ENCODE results near the gene TNS1. TPM values are rescaled to one million over a fixed set of nuclear protein-coding genes. Genes with fewer than 3 reads are reported as not detected.

Gene TNS1
- total and polyA plus RNA-seq, 2 experiments from 2014 or later = 16.2 to 27.6 TPM

GRCh38 chr2:217902379-217903141, 100.2 kb downstream of the TNS1 start:
- no peak for TF ChIP-seq EZH2phosphoT487 (IDR thresholded peaks at IDR 0.05; ENCODE audit: low read depth, severe bottlenecking, unreplicated experiment)
- TF ChIP-seq CTCF (IDR thresholded peaks at IDR 0.05; ENCODE audit: poor library complexity) = no peak
- no peak for TF ChIP-seq EZH2 (IDR thresholded peaks at IDR 0.05; ENCODE audit: borderline replicate concordance)
- H3K9me2 ChIP-seq (replicated peaks; ENCODE audit: insufficient read depth) = no peaks in the 10 kb centered on the region
- H2AFZ ChIP-seq = no peak overlapping the region
- H3K27me3 ChIP-seq = no peaks in the 10 kb centered on the region
- peak overlapping the region; percentile 46 for H3K4me2 ChIP-seq
- peaks cover 49% of the 10 kb centered on the region for H3K4me1 ChIP-seq (ENCODE audit: insufficient read depth)
- H4K20me1 ChIP-seq (ENCODE audit: insufficient read depth, poor library complexity, severe bottlenecking) = no peaks in the 10 kb centered on the region
- peaks cover 4% of the 10 kb centered on the region for H3K79me2 ChIP-seq
- DNase-seq (ENCODE audit: low spot score) = peak; percentile 84
- H3K4me3 ChIP-seq = no peak overlapping the region
- peak overlapping the region; percentile 95 for H3K27ac ChIP-seq
- 39% methylated on average over 19 of the region's 19 CpGs for WGBS (ENCODE audit: low lambda C conversion rate, missing lambda C conversion rate)
- H3K36me3 ChIP-seq (replicated peaks; ENCODE audit: insufficient read depth, low read depth) = no peaks in the 10 kb centered on the region
- no peaks in the 10 kb centered on the region for H3K9me3 ChIP-seq (ENCODE audit: low read depth)

GRCh38 chr2:217901835-217902378, 100.9 kb downstream of the TNS1 start:
- peak; percentile 48 for DNase-seq (ENCODE audit: low spot score)
- Histone ChIP-seq H3K27me3 (no peaks in the 10 kb centered on the region), H3K9me3 (ENCODE audit: low read depth) (no peaks in the 10 kb centered on the region), H2AFZ (no peak overlapping the region), H3K4me2 (peak overlapping the region; percentile 46), H3K4me1 (ENCODE audit: insufficient read depth) (peaks cover 49% of the 10 kb centered on the region), H4K20me1 (ENCODE audit: insufficient read depth, poor library complexity, severe bottlenecking) (no peaks in the 10 kb centered on the region), H3K27ac (peak overlapping the region; percentile 95), H3K4me3 (no peak overlapping the region), H3K9me2 (replicated peaks; ENCODE audit: insufficient read depth) (no peaks in the 10 kb centered on the region), H3K79me2 (peaks cover 4% of the 10 kb centered on the region), H3K36me3 (replicated peaks; ENCODE audit: insufficient read depth, low read depth) (no peaks in the 10 kb centered on the region)
- TF ChIP-seq CTCF (IDR thresholded peaks at IDR 0.05; ENCODE audit: poor library complexity) (no peak), EZH2phosphoT487 (IDR thresholded peaks at IDR 0.05; ENCODE audit: low read depth, severe bottlenecking, unreplicated experiment) (no peak), EZH2 (IDR thresholded peaks at IDR 0.05; ENCODE audit: borderline replicate concordance) (no peak)
- WGBS (ENCODE audit: low lambda C conversion rate, missing lambda C conversion rate) = 74% methylated on average over 5 of the region's 5 CpGs

- Histone ChIP-seq H3K79me2 (peaks cover 4% of the 10 kb centered on the region), H3K27ac (peak overlapping the region; percentile 95), H4K20me1 (ENCODE audit: insufficient read depth, poor library complexity, severe bottlenecking) (no peaks in the 10 kb centered on the region), H3K4me1 (ENCODE audit: insufficient read depth) (peaks cover 49% of the 10 kb centered on the region), H3K4me3 (no peak overlapping the region), H3K4me2 (no peak overlapping the region), H3K9me3 (ENCODE audit: low read depth) (no peaks in the 10 kb centered on the region), H3K9me2 (replicated peaks; ENCODE audit: insufficient read depth) (no peaks in the 10 kb centered on the region), H3K36me3 (replicated peaks; ENCODE audit: insufficient read depth, low read depth) (no peaks in the 10 kb centered on the region), H2AFZ (no peak overlapping the region), H3K27me3 (no peaks in the 10 kb centered on the region)
- 90% methylated on average over 4 of the region's 4 CpGs for WGBS (ENCODE audit: low lambda C conversion rate, missing lambda C conversion rate)
- TF ChIP-seq EZH2 (IDR thresholded peaks at IDR 0.05; ENCODE audit: borderline replicate concordance) (no peak), CTCF (IDR thresholded peaks at IDR 0.05; ENCODE audit: poor library complexity) (no peak), EZH2phosphoT487 (IDR thresholded peaks at IDR 0.05; ENCODE audit: low read depth, severe bottlenecking, unreplicated experiment) (no peak)
- DNase-seq (ENCODE audit: low spot score) = no peak
Observed at GRCh38 chr2:217901400-217901799, 101.4 kb downstream of the TNS1 start.

Data from hepatocyte (in vitro differentiated cells).